NCI-H2107 (cell line): ENCODE results near the gene MLLT3.

Source experiments
- DNase-seq: peaks from one replicate; lab custom pipeline; 2025; lab: John Stamatoyannopoulos, UW

The MLLT3 gene

GRCh38 chr9:20557285-20557684, 65.0 kb downstream of the MLLT3 start:
- DNase-seq: no peak

- no peak for DNase-seq
Measured at GRCh38 chr9:20553558-20554149, 68.6 kb downstream of the MLLT3 start.

- DNase-seq: no peak
Measured at GRCh38 chr9:20552874-20553557, 69.3 kb downstream of the MLLT3 start.

GRCh38 chr9:20551835-20552234, 70.5 kb downstream of the MLLT3 start:
- DNase-seq: no peak

GRCh38 chr9:20551236-20551635, 71.1 kb downstream of the MLLT3 start:
- no peak for DNase-seq

GRCh38 chr9:20550326-20550725, 72.0 kb downstream of the MLLT3 start:
- DNase-seq: no peak

GRCh38 chr9:20549053-20549452, 73.2 kb downstream of the MLLT3 start:
- DNase-seq: no peak

GRCh38 chr9:20545023-20545622, 77.2 kb downstream of the MLLT3 start:
- no peak for DNase-seq

- no peak for DNase-seq
Measured at GRCh38 chr9:20540169-20540863, 82.0 kb downstream of the MLLT3 start.

GRCh38 chr9:20538956-20539355, 83.3 kb downstream of the MLLT3 start:
- DNase-seq: no peak

GRCh38 chr9:20538092-20538491, 84.2 kb downstream of the MLLT3 start:
- no peak for DNase-seq

- no peak for DNase-seq
Measured at GRCh38 chr9:20537294-20537693, 85.0 kb downstream of the MLLT3 start.

- DNase-seq: no peak
Measured at GRCh38 chr9:20532584-20532983, 89.7 kb downstream of the MLLT3 start.

- no peak for DNase-seq
Measured at GRCh38 chr9:20529837-20530236, 92.5 kb downstream of the MLLT3 start.

GRCh38 chr9:20528253-20528652, 94.0 kb downstream of the MLLT3 start:
- no peak for DNase-seq

GRCh38 chr9:20526500-20527319, 95.6 kb downstream of the MLLT3 start:
- no peak for DNase-seq

- DNase-seq: no peak
Measured at GRCh38 chr9:20524776-20525175, 97.5 kb downstream of the MLLT3 start.

- no peak for DNase-seq
Measured at GRCh38 chr9:20518737-20519136, 103.6 kb downstream of the MLLT3 start.

GRCh38 chr9:20513126-20513913, 109.0 kb downstream of the MLLT3 start:
- DNase-seq: no peak

GRCh38 chr9:20512636-20513035, 109.7 kb downstream of the MLLT3 start:
- DNase-seq: no peak

GRCh38 chr9:20512106-20512505, 110.2 kb downstream of the MLLT3 start:
- no peak for DNase-seq
